Gastroesophageal sphincter (tissue), 4 donors: Measurements from ENCODE around the gene GPR162. TPM values are rescaled to one million over a fixed set of nuclear protein-coding genes. Genes with fewer than 3 reads are reported as not detected.

Experiments used
- ATAC-seq: fragments of 150-250 bp; one replicate; pipeline ENCODE4 v1.9.1; 2016; ENCODE audit warnings: mild to moderate bottlenecking, moderate library complexity
- H3K27ac ChIP-seq, 4 donors: fragments of 200-600 bp; sonication (generic) in 3 of 4; 1 replicate in 3 of 4; 2 replicates in 1 of 4; pipeline ENCODE4 v1.5.1; 2016 to 2019
- H3K27me3 ChIP-seq: fragments of 200-600 bp; sonication (generic); one replicate; pipeline ENCODE4 v1.5.1; 2019
- H3K36me3 ChIP-seq, 2 donors: fragments of 200-600 bp; sonication (generic); one replicate each; pipeline ENCODE4 v1.5.1; 2019; ENCODE audit warnings: control low read depth in 1 of 2
- H3K4me1 ChIP-seq, 3 donors: fragments of 200-600 bp; sonication (generic); 1 replicate in 2 of 3; 2 replicates in 1 of 3; pipeline ENCODE4 v1.5.1; 2016 to 2019; ENCODE audit warnings: control low read depth in 2 of 3
- H3K4me3 ChIP-seq, 2 donors: fragments of 200-600 bp; sonication (generic); one replicate each; pipeline ENCODE4 v1.5.1; 2019; ENCODE audit warnings: mild to moderate bottlenecking in 1 of 2, moderate library complexity in 1 of 2
- H3K9me3 ChIP-seq, 3 donors: fragments of 200-600 bp; sonication (generic); one replicate each; pipeline ENCODE4 v1.5.1; 2017 to 2019; ENCODE audit warnings: control low read depth in 2 of 3
- EP300 ChIP-seq: sonication (generic); formaldehyde crosslinking; IDR thresholded peaks from one replicate; pipeline ENCODE4 v1.6.1; 2017; ENCODE audit warnings: antibody characterized with exemption, mild to moderate bottlenecking
- POLR2A ChIP-seq, 2 donors: fragments of 450-650 bp; IDR thresholded peaks; one replicate each; pipeline ENCODE4 v1.6.1; 2017; ENCODE audit warnings: antibody characterized with exemption in 2 of 2, mild to moderate bottlenecking in 2 of 2, moderate library complexity in 1 of 2
- POLR2AphosphoS5 ChIP-seq: sonication (generic); formaldehyde crosslinking; IDR thresholded peaks from one replicate; pipeline ENCODE4 v1.6.1; 2017; ENCODE audit warnings: antibody characterized with exemption
- WGBS, 2 donors: methylation state at CpG; one replicate each; pipeline ENCODE4 v1.1.5; 2018; ENCODE audit warnings: low coverage in 1 of 2; 5-methylcytosine and 5-hydroxymethylcytosine counted together
- total RNA-seq, 4 donors: library from RNA; depleted of rRNA; stranded (reverse); fragments of >200 nt; gene quantifications; one replicate each; pipeline ENCODE4 v1.1.0, GENCODE V29; 2016
- TF ChIP-seq, protein P1 (sequence below), 4 experiments: fragments of 200-600 bp in 2 of 4; fragments of 450-650 bp in 2 of 4; sonication (generic) in 1 of 4; IDR thresholded peaks; one replicate each; pipeline ENCODE4 v1.5.1; 2017 to 2019; ENCODE audit warnings: antibody characterized with exemption in 4 of 4, mild to moderate bottlenecking in 2 of 4, moderate library complexity in 2 of 4

Gene GPR162
- total RNA-seq, 4 donors from 2014 or later = 3.7 to 9.7 (median 3.9) TPM

- 90 to 96% methylated on average over 7 to 15 of the region's 15 CpGs for WGBS, 2 donors
These were observed 47.0 kb upstream of the GPR162 start for GRCh38 chr12:6774499-6775062.

DNA sequence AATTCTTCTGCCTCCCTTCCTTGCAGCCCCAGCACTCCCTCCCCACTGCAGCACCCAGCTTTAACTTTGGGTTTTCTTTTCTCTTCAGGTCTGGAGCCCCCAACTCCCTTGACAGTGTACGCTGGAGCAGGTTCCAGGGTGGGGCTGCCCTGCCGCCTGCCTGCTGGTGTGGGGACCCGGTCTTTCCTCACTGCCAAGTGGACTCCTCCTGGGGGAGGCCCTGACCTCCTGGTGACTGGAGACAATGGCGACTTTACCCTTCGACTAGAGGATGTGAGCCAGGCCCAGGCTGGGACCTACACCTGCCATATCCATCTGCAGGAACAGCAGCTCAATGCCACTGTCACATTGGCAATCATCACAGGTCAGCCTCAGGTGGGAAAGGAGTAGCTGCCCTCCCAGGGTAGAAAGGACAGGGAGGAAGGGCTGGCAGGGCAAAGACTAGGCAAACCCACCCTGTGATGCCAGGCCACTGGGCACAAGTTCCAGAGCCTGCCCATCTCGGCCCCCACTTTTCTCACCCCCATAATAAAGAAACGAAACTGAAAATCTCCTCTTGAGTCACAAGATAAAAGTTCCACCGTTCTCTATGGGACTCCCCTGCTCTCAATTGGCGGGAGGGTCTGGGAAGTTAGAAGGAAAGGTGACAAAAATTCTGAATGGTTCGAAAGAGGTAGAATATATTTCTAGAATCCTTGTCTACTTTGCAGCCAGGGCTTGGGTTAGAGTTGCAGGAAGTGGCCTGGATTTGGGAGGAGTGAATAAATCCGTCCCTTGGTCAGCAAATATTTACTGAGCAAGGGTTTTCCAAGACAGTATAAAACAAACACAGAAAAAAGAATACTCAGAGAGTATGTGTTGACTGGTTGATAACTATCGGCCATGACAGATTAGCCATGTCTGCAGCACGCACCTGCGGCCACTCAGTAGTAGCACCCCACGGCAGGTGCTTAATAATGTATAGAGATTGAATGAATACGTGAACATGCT lies 46.1 kb upstream of the GPR162 start:
- no peak overlapping the region for H3K27ac ChIP-seq
- peaks cover 0 to 62% (median 30%) of the 10 kb centered on the region in 3 donors for H3K4me1 ChIP-seq
- H3K36me3 ChIP-seq = peaks cover 0 to 14% of the 10 kb centered on the region in 2 donors
- TF ChIP-seq POLR2A (IDR thresholded peaks at IDR 0.05) (no peak), EP300 (no peak), POLR2AphosphoS5 (no peak)
- TF ChIP-seq, protein P1, sequence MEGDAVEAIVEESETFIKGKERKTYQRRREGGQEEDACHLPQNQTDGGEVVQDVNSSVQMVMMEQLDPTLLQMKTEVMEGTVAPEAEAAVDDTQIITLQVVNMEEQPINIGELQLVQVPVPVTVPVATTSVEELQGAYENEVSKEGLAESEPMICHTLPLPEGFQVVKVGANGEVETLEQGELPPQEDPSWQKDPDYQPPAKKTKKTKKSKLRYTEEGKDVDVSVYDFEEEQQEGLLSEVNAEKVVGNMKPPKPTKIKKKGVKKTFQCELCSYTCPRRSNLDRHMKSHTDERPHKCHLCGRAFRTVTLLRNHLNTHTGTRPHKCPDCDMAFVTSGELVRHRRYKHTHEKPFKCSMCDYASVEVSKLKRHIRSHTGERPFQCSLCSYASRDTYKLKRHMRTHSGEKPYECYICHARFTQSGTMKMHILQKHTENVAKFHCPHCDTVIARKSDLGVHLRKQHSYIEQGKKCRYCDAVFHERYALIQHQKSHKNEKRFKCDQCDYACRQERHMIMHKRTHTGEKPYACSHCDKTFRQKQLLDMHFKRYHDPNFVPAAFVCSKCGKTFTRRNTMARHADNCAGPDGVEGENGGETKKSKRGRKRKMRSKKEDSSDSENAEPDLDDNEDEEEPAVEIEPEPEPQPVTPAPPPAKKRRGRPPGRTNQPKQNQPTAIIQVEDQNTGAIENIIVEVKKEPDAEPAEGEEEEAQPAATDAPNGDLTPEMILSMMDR (IDR thresholded peaks at IDR 0.05) = no peak
- WGBS, 2 donors = 81 to 83% methylated on average over 8 to 12 of the region's 16 CpGs
- H3K4me3 ChIP-seq = no peak overlapping the region
- no peaks in the 10 kb centered on the region for H3K9me3 ChIP-seq
- ATAC-seq = no peak
- no peaks in the 10 kb centered on the region for H3K27me3 ChIP-seq

More at GRCh38 chr12:6774499-6775062, 47.0 kb upstream of the GPR162 start:
- H3K9me3 ChIP-seq = no peaks in the 10 kb centered on the region
- ATAC-seq = no peak
- H3K27ac ChIP-seq = no peak overlapping the region
- no peaks in the 10 kb centered on the region for H3K27me3 ChIP-seq
- peaks cover 0 to 23% of the 10 kb centered on the region in 2 donors for H3K36me3 ChIP-seq
- H3K4me3 ChIP-seq = peak overlapping the region in 1 of 2 donors; percentile 42
- TF ChIP-seq, protein P1 (IDR thresholded peaks at IDR 0.05) = no peak
- TF ChIP-seq POLR2A (IDR thresholded peaks at IDR 0.05) (no peak), POLR2AphosphoS5 (no peak), EP300 (no peak)
- H3K4me1 ChIP-seq = peaks cover 0 to 71% (median 33%) of the 10 kb centered on the region in 3 donors

DNA sequence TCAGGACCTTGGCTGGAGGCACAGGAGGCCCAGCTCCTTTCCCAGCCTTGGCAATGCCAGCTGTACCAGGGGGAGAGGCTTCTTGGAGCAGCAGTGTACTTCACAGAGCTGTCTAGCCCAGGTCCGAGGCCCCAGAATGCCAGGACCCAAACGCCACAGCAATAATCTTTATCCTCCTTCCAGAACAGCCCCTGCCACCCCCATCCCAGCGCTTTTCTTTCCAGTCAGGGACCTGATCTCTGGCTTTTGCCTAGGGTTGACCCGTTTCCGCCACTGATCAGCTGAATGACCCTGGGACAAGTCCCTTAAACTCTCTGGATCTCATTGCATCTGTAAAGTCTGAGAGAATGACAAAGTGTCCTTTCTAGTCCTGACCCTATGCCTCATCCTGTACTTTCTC lies 44.2 kb upstream of the GPR162 start:
- ATAC-seq = no peak
- Histone ChIP-seq H3K36me3 (peaks cover 0 to 4% of the 10 kb centered on the region in 2 donors), H3K27ac (peak overlapping the region; percentile 67 to 89 (median 86)), H3K9me3 (no peaks in the 10 kb centered on the region), H3K4me1 (peaks cover 0 to 43% (median 13%) of the 10 kb centered on the region in 3 donors), H3K27me3 (no peaks in the 10 kb centered on the region), H3K4me3 (no peak overlapping the region)
- TF ChIP-seq POLR2A (IDR thresholded peaks at IDR 0.05) = no peak
- TF ChIP-seq, protein P1 (IDR thresholded peaks at IDR 0.05) = no peak
- TF ChIP-seq EP300 = no peak
- TF ChIP-seq POLR2AphosphoS5 = no peak
- WGBS, 2 donors = 86 to 93% methylated on average over 4 to 5 of the region's 5 CpGs

GRCh38 chr12:6778217-6778573 lies 43.4 kb upstream of the GPR162 start:
- peak; percentile 64 for ATAC-seq
- Histone ChIP-seq H3K9me3 (no peaks in the 10 kb centered on the region), H3K4me1 (peaks cover 0 to 35% (median 12%) of the 10 kb centered on the region in 3 donors), H3K27ac (peak overlapping the region; percentile 67 to 89 (median 86)), H3K36me3 (peaks cover 0 to 4% of the 10 kb centered on the region in 2 donors), H3K27me3 (no peaks in the 10 kb centered on the region), H3K4me3 (peak overlapping the region; percentile 24 to 51)
- 3 to 19% methylated on average over 3 of the region's 14 CpGs for WGBS, 2 donors
- TF ChIP-seq POLR2AphosphoS5 (no peak), EP300 (no peak), POLR2A (IDR thresholded peaks at IDR 0.05) (no peak)
- TF ChIP-seq, protein P1 (IDR thresholded peaks at IDR 0.05) = no peak
